8988T (cell line): ENCODE data around the gene SPATA31D1.
"Not testable (repeated sequence)": the region's sequence is repeated elsewhere in the genome, so short reads cannot be mapped to it uniquely, and the experiment has no call there.

Experiments
- DNase-seq: peaks from one replicate; pipeline ENCODE4 v3.0.0; 2011

Gene SPATA31D1

GRCh38 chr9:81988472-81988871, at the start of gene SPATA31D1:
TSS of gene SPATA31D1 (plus strand) at chr9:81988772. CDS start at chr9:81988819, 47 bp downstream.
- not testable (repeated sequence) for DNase-seq

GRCh38 chr9:81943393-81943792, 45.2 kb upstream of the SPATA31D1 start, which contains the start of gene SPATA31D3:
TSS of gene SPATA31D3 (plus strand) at chr9:81943500. CDS start at chr9:81943586, 86 bp downstream.
- DNase-seq, result not testable (repeated sequence)

DNA sequence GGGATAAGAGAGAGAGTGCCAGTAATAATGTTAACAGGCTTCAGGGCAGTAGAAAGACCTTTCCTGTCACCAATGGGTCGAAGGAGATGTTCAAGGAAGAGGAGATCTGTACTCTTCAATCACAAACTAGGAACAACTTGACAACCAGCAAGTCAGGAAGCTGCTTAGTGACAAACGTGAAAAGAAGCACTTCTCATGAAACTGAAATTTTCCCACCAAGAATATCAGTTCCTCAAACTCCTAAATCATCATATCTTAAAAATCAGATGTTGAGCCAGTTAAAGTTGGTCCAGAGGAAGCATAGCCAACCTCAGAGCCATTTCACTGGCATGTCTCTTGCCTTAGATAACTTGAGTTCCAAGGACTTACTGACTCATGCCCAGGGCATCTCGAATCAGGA, 39.9 kb upstream of the SPATA31D1 start:
- not testable (repeated sequence) for DNase-seq

DNA sequence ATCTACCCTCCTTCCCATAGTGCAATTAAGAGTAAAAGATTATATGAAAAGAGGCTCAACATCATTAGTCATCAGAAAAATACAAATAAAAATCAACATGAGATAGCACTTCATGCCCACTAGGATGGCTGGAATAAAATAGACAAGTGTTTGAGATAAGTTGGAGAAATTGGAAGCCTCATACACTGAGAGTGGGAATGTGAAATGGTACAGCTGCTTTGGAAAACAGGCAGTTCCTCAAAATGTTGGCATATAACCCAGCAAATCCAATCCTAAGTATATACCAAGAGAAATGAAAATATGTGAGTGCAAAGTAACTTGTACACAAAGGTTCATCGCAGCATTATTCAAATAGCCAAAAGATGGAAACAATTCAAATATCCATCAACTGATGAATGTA, 35.5 kb upstream of the SPATA31D1 start:
- no peak for DNase-seq

GRCh38 chr9:81955625-81956024, 32.9 kb upstream of the SPATA31D1 start:
- no peak for DNase-seq

- DNase-seq, result no peak
Measured at GRCh38 chr9:81964218-81965171, 24.1 kb upstream of the SPATA31D1 start.

DNA sequence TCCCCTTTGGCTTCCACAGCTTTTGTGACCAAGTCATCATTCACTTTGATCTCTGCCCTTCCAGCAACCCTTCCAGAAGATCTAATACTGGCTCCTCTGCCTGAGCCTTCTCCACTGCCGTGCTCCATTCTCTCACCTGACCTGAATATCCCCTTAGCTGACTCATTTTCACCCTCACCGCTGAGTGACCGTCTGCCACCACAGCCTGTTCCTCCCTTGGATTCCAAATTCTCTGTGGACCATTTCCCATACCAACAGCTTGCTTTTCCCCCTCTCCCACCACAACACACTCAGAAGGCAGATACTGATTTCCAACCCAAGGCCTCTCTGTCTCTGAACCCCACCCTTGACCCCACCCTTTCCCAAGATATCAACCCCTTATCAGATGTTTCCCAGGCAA, 20.5 kb upstream of the SPATA31D1 start:
- DNase-seq, result no peak

DNA sequence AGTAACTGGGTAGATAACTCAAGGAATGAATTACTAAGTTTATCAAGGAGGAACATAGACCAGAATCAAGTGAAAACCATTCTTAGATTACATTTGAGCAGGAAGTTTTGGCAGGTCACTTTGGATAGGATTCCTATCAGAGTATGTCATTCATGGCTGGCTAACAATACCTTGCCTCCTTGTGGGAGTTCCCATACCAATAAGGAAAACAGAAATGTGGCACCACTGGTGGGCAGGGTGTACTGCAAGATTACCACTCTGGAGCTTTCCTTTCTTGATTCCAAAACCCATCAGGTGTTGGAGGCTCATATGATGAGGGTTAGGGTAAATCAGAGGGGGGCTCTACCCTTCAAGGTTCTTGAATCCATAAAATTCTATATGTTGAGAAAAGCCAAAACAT, 18.6 kb upstream of the SPATA31D1 start:
- DNase-seq, result no peak

GRCh38 chr9:81971727-81972126, 16.8 kb upstream of the SPATA31D1 start:
- no peak for DNase-seq

DNA sequence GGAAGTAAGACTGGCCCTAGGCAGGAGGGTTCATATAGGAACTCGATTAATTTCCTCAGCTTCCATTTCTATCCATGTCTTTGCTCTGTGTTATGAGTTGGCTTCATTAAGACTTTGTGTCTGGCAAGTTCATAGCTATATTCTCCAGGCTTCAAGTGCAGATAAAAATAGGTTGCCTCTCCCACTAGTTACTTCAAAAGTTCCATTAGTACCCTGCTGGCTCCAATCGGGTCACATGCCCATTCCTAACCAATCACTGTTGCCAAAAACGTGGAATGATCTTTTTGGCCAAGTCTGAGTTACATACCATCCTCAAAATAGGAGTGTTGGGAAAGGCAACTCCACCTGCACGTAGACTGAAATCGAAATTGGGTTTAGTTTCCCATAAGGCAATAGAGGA, 13.8 kb upstream of the SPATA31D1 start:
- no peak for DNase-seq

GRCh38 chr9:81976351-81976750, 12.2 kb upstream of the SPATA31D1 start:
- no peak for DNase-seq

DNA sequence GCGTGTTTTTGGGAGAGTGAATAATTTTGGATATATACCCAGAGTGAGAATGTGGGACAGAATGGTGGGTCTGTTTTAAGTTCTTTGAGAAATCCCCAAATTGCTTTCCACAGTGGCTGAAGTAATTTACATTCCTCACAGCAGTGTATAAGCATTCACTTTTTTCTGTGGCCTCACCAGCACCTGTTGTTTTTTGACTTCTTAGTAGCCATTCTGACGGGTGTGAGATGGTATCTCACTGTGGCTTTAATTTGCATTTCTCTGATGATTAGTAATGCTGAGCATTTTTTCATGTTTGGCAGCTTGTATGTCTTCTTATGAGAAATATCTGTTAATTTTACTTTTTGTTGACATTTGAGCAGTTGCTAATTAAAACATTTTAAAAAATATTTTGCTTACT, 9.4 kb upstream of the SPATA31D1 start:
- no peak for DNase-seq

DNA sequence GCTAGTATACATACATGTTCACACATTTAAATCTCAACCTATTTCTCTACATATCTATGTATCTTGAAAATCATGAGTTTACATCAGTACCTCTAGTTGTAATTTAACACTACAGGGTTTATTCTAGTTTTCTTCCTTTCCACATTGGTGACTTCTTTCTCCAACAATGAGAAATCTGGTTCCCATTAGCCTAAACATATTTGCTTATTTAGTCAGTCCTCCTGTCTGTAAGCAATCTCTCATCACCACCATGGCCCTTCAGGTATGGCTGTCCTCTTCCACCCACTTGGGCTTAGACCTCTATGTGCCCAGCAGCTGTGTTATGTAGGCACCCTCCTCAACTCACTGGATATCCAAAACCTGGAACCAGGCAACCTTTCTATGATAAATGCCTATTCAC, 8.0 kb upstream of the SPATA31D1 start:
- DNase-seq, result no peak

GRCh38 chr9:81981883-81982282, 6.7 kb upstream of the SPATA31D1 start:
- DNase-seq, result no peak

GRCh38 chr9:81984928-81985327, 3.6 kb upstream of the SPATA31D1 start:
- DNase-seq, result no peak

- DNase-seq, result no peak
Measured at GRCh38 chr9:81986051-81986450, 2.5 kb upstream of the SPATA31D1 start.

DNA sequence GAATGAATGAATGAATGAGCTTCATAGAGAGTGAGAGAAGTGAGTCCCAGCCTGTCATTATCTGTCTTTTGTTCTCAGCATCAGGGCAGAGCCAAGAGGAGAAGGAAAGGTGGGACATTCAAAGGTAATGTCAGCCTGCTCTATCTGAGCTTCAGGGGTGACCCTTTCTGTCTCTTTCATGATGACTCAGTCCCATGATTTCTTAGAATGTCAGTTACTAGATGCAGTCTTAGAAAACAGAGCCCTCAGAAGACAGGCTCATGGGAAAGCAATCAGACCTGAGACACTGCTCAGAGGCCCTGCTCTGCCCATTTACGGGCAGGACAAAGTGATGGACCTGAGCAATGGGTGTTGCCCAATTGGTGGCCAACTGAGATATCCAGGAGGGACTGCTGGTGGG, 1.1 kb downstream of the SPATA31D1 start:
- no peak for DNase-seq

DNA sequence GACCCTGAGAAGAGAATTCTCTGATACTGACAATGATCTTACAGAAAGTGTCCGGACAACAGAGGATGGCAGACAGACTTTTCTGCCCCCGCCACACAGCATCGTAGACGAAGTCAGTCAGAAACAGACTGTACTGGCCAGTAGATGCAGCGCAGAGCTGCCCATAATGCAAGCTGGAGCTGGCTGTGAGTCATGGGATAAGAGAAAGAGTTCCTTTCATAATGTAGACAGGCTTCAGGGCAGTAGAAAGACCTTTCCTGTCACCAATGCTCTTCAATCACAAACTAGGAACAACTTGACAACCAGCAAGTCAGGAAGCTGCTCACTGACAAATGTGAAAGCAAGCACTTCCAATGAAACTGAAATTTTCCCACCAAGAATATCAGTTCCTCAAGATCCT, 5.1 kb downstream of the SPATA31D1 start:
- no peak for DNase-seq

- DNase-seq, result no peak
Measured at GRCh38 chr9:81999806-82000205, 11.2 kb downstream of the SPATA31D1 start.

- no peak for DNase-seq
Measured at GRCh38 chr9:82010711-82011110, 22.1 kb downstream of the SPATA31D1 start.

- no peak for DNase-seq
Measured at GRCh38 chr9:82011133-82011532, 22.6 kb downstream of the SPATA31D1 start.

DNA sequence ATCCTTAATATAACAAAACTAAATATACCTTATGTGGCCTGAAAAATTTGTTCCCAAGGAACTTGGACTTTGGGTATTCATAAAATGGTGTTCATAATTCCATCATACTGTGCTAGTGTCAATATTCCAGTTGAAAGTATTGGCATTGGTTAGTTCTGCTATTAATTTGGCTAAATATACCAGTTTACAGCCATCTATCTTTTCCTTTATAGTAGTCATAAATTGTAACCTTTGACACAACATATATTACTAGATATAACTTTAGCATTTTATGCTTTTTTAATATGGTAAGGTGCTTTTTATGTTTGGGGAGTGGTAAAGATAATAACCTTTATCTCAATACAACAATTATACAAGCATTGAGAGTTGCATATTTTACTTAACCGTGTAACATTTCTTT, 23.7 kb downstream of the SPATA31D1 start:
- no peak for DNase-seq

- no peak for DNase-seq
Measured at GRCh38 chr9:82020331-82020730, 31.8 kb downstream of the SPATA31D1 start.

GRCh38 chr9:82021198-82021597, 32.6 kb downstream of the SPATA31D1 start:
- DNase-seq, result no peak

- no peak for DNase-seq
Measured at GRCh38 chr9:82022121-82022520, 33.5 kb downstream of the SPATA31D1 start.
